Transverse colon (tissue), 4 donors: ENCODE measurements around the gene RBCK1. TPM values are rescaled to one million over a fixed set of nuclear protein-coding genes. Genes with fewer than 3 reads are reported as not detected.
"Not testable (repeated sequence)": the region's sequence is repeated elsewhere in the genome, so short reads cannot be mapped to it uniquely, and the experiment has no call there.

Experiments
- DNase-seq: peaks from one replicate; pipeline ENCODE4 v3.0.0-alpha.2; 2019
- H3K27ac ChIP-seq, 4 donors: fragments of 200-600 bp; sonication (generic); 2 replicates each; pipeline ENCODE4 v1.5.1; 2016 to 2018; ENCODE audit warnings: inconsistent platforms in 4 of 4
- H3K27me3 ChIP-seq: fragments of 200-600 bp; sonication (generic); 2 replicates; pipeline ENCODE4 v1.5.1; 2017; ENCODE audit warnings: inconsistent platforms
- H3K36me3 ChIP-seq, 4 donors: fragments of 200-600 bp; sonication (generic); 2 replicates each; pipeline ENCODE4 v1.5.1; 2017 to 2019; ENCODE audit warnings: inconsistent platforms in 4 of 4
- H3K4me1 ChIP-seq, 4 donors: fragments of 200-600 bp; sonication (generic); 2 replicates each; pipeline ENCODE4 v1.5.1; 2017 to 2020; ENCODE audit warnings: inconsistent platforms in 4 of 4
- H3K4me3 ChIP-seq, 4 donors: fragments of 200-600 bp; sonication (generic); 1 replicate in 1 of 4; 2 replicates in 3 of 4; pipeline versions ENCODE4 v1.5.1 to v1.6.1; 2017 to 2019; ENCODE audit warnings: inconsistent platforms in 4 of 4
- H3K9me3 ChIP-seq, 2 donors: fragments of 200-600 bp; sonication (generic); 2 replicates each; pipeline ENCODE4 v1.5.1; 2017 to 2019; ENCODE audit warnings: inconsistent platforms in 2 of 2
- CTCF ChIP-seq, 5 experiments: fragments of 200-600 bp in 3 of 5; fragments of 450-650 bp in 2 of 5; sonication (generic) in 3 of 5; IDR thresholded peaks; 1 replicate in 2 of 5; 2 replicates in 3 of 5; pipeline ENCODE4 v1.5.1; 2016 to 2017; ENCODE audit warnings: antibody characterized with exemption in 5 of 5, inconsistent platforms in 3 of 5, mild to moderate bottlenecking in 2 of 5, moderate library complexity in 1 of 5
- EP300 ChIP-seq: sonication (generic); formaldehyde crosslinking; IDR thresholded peaks from one replicate; pipeline ENCODE4 v1.6.1; 2017; ENCODE audit warnings: antibody characterized with exemption, low read depth
- POLR2A ChIP-seq: fragments of 450-650 bp; IDR thresholded peaks from one replicate; pipeline ENCODE4 v1.6.1; 2016; ENCODE audit warnings: antibody characterized with exemption, mild to moderate bottlenecking, moderate library complexity
- POLR2AphosphoS5 ChIP-seq, 3 donors: sonication (generic); formaldehyde crosslinking; IDR thresholded peaks; one replicate each; pipeline ENCODE4 v1.6.1; 2016; ENCODE audit warnings: antibody characterized with exemption in 3 of 3
- WGBS, 2 donors: methylation state at CpG; one replicate each; pipeline ENCODE4 v1.1.5; 2018; ENCODE audit warnings: low coverage in 1 of 2; 5-methylcytosine and 5-hydroxymethylcytosine counted together
- in situ Hi-C, 4 donors: fragments of 200-750 bp; cut with MboI; loops; one replicate each; pipeline versions ENCODE4 v1.15.0 to v1.15.1; 2017; ENCODE audit warnings: low sequenced_read_pairs in 3 of 4, low pct_ligation_motif_present in 1 of 4, low pct_unique_long_range_greater_than_20kb in 1 of 4
- intact Hi-C: fragments of 100-400 bp; cut with DNase I; formaldehyde crosslinking; loops from one replicate; pipeline ENCODE4 v1.15.1; 2023; ENCODE audit warnings: low total_unique reads
- total RNA-seq, 4 donors: library from RNA; depleted of rRNA; stranded (reverse); fragments of >200 nt; gene quantifications; one replicate each; pipeline ENCODE4 v1.1.0, GENCODE V29; 2016

Gene RBCK1
- total RNA-seq, 4 donors from 2014 or later: 101 to 152 (median 110) TPM

- in situ Hi-C loops (no loop called here), intact Hi-C loops (no loop called here)
- no peak for DNase-seq
- peaks cover 0 to 25% (median 9%) of the 10 kb centered on the region in 4 donors for H3K36me3 ChIP-seq
- H3K4me3 ChIP-seq: no peak overlapping the region
- H3K9me3 ChIP-seq: no peaks in the 10 kb centered on the region
- no peak overlapping the region for H3K27ac ChIP-seq
- TF ChIP-seq POLR2A (no peak), CTCF (IDR thresholded peaks at IDR 0.05) (no peak)
- H3K27me3 ChIP-seq: no peaks in the 10 kb centered on the region
- WGBS, 2 donors: 88 to 100% methylated on average over 1 to 5 of the region's 5 CpGs
- H3K4me1 ChIP-seq: peaks cover 4 to 22% (median 11%) of the 10 kb centered on the region in 4 donors
These were observed 37.6 kb downstream of the RBCK1 start for GRCh38 chr20:445514-446336.

DNA sequence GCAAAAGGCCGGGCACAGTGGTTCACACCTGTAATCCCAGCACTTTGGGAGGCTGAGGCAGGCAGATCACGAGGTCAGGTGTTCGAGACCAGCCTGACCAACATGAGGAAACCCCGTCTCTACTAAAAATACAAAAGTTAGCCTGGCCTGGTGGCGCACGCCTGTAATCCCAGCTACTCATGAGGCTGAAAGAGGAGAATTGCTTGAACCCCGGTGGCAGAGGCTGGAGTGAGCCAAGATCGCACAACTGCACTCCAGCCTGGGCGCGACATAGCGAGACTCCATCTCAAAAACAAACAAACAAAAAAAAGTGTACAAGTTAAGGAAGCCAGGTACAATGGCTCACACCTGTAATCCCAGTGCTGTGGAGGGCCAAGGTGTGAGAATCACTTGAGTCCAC is 43.9 kb downstream of the RBCK1 start:
- H3K27ac ChIP-seq, H3K36me3 ChIP-seq, H3K9me3 ChIP-seq, H3K4me3 ChIP-seq, in situ Hi-C loops, intact Hi-C loops, DNase-seq, H3K27me3 ChIP-seq, H3K4me1 ChIP-seq: not testable (repeated sequence)
- 87 to 96% methylated on average over 6 to 11 of the region's 11 CpGs for WGBS, 2 donors

DNA sequence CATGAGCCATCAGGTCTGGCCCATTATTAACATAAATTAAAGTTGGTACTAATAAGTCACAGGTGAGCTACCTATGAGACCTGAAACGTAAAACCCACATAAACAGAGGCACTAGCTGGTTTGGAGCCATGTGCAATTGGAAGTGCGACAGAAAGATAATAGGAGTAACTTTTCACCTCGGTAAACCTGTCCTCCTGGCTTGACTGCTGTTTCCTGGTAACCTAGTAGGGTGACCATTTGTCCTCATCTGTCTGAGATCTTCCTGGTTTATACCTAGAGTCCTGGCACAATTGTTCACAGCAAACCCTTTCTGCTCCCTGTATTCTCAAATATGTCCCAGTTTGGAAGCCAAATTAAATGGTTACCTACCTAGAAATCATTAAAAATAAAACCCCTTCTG is 46.9 kb downstream of the RBCK1 start:
- intact Hi-C loops: no loop called here
- H3K9me3 ChIP-seq: no peaks in the 10 kb centered on the region
- H3K4me1 ChIP-seq: peaks cover 3 to 15% (median 10%) of the 10 kb centered on the region in 4 donors
- no peaks in the 10 kb centered on the region for H3K36me3 ChIP-seq
- H3K4me3 ChIP-seq: no peak overlapping the region
- DNase-seq: no peak
- 55% methylated on average over 3 of the region's 3 CpGs; no CpG with 5 or more reads in 1 of the 2 donors for WGBS, 2 donors
- no peak for TF ChIP-seq POLR2A
- TF ChIP-seq POLR2AphosphoS5 (IDR thresholded peaks at IDR 0.05): no peak
- no peak for TF ChIP-seq EP300
- no peak for TF ChIP-seq CTCF (IDR thresholded peaks at IDR 0.05)
- in situ Hi-C loops: no loop called here
- no peaks in the 10 kb centered on the region for H3K27me3 ChIP-seq
- H3K27ac ChIP-seq: no peak overlapping the region

DNA sequence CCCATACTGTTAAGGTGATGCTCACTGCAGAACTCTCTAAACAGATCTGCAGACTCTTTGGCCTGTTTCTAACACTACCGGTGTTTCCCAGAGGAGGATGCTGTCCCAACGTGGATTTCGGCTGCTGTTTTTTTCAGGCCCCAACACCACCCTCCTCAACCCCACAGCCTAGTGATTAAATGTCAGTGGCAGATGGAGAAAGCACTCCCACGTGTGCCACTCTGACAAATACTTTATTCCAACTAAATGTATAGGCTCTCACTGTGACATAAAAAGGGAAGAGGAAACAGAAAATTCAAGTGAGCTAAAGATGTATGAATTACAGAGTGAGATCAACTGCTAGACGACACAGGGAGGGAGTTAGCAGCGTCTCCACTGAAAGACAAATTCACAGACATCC is 50.7 kb downstream of the RBCK1 start:
- Histone ChIP-seq H3K27ac (no peak overlapping the region), H3K4me3 (no peak overlapping the region), H3K9me3 (no peaks in the 10 kb centered on the region), H3K36me3 (no peaks in the 10 kb centered on the region), H3K27me3 (no peaks in the 10 kb centered on the region), H3K4me1 (peaks cover 17 to 36% (median 27%) of the 10 kb centered on the region in 4 donors)
- 53 to 61% methylated on average over 4 to 6 of the region's 6 CpGs for WGBS, 2 donors
- in situ Hi-C loops (no loop called here), intact Hi-C loops (no loop called here)
- no peak for DNase-seq
- TF ChIP-seq EP300 (no peak), CTCF (IDR thresholded peaks at IDR 0.05) (no peak), POLR2A (no peak), POLR2AphosphoS5 (IDR thresholded peaks at IDR 0.05) (no peak)

DNA sequence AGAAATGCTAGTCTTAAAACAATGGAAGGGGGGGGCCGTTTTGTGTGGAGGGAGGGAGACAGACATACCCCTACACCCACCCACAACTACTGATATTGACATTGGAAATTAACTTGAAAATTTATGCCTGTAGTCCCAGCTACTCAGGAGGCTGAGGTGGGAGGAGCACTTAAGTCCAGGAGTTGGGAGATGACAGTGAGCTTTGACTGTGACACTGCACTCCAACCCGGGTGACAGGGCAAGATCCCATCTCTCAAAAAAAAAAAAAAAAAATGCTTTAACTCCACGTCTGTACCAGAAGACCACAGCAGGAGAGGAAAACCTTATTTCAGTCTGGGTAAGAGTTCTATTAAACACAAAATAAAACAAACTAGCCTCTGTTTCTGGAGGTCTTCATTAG is 52.1 kb downstream of the RBCK1 start:
- H3K4me1 ChIP-seq: peaks cover 13 to 35% (median 27%) of the 10 kb centered on the region in 4 donors
- 10 to 35% methylated on average over 2 to 3 of the region's 3 CpGs for WGBS, 2 donors
- in situ Hi-C loops (no loop called here), intact Hi-C loops (no loop called here)
- H3K36me3 ChIP-seq: no peaks in the 10 kb centered on the region
- no peak overlapping the region for H3K27ac ChIP-seq
- no peaks in the 10 kb centered on the region for H3K27me3 ChIP-seq
- no peak for DNase-seq
- TF ChIP-seq EP300 (no peak), POLR2A (no peak), POLR2AphosphoS5 (IDR thresholded peaks at IDR 0.05) (no peak), CTCF (IDR thresholded peaks at IDR 0.05) (no peak)
- no peaks in the 10 kb centered on the region for H3K9me3 ChIP-seq
- no peak overlapping the region for H3K4me3 ChIP-seq
